Suppressor macrophage treated with lipopolysaccharide for 1 hour (primary cell): ENCODE data around the gene ERCC6L.
"Not testable (repeated sequence)": the region's sequence is repeated elsewhere in the genome, so short reads cannot be mapped to it uniquely, and the experiment has no call there.

ENCODE experiments used
- DNase-seq, 3 donors: peaks; one replicate each; pipeline ENCODE4 v3.0.0-alpha.2; 2020 to 2022

The ERCC6L gene

GRCh38 chrX:72247206-72247942, 8.5 kb upstream of the ERCC6L start:
- no peak for DNase-seq

DNA sequence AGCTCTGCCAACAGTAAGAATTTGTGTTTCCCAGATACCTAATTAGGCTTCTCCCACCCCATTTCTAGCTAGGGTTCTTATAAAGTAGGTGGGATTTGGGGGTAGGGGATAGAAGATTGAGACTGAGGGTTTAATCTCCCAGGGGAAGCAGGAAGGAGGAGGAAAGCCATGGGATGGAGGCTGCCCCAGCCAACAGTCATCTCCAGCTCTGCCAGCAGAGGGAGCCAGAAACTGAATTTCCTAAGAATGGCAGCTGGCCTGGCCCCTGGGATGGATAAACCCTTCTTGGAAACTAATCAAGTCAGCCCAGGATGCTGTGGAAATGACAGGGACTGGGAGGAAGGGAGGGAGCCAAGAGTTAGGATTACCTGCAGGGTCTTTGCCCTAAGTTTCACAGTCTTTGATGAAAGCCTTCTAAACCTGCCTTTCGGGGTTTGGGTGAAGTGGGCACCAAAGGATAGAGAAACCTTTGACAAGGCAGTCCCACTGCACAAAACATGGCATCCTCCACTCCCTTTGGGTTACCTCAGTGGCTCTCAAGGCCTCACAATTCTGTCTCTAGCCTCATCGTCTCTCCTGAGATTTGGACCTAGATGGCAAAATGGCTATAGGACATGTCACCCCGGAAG, 6.7 kb upstream of the ERCC6L start:
- DNase-seq = peak; percentile 51 to 54 (median 51)

- DNase-seq = no peak
These were observed 4.6 kb upstream of the ERCC6L start for GRCh38 chrX:72243472-72243871.

GRCh38 chrX:72240976-72241375, 2.1 kb upstream of the ERCC6L start:
- no peak for DNase-seq

DNA sequence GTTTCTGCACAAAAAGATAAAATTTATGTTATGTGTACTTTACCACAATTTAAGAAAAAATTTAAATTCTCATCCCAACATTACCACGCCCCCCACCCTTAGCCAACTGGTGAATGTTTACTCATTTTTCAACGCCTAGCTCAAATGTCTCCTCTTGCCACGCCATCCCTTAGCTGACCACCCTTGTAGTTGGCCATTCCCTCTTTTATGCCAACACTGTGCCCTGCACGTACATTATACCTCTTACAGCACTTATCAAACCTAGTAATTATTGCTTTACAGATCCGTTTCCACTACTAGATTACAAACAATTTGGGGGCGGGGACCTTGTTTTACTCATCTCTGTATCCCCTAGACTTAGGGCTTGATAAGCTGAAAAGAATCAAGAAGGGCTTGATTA, 644 bp downstream of the ERCC6L start:
- DNase-seq = no peak

DNA sequence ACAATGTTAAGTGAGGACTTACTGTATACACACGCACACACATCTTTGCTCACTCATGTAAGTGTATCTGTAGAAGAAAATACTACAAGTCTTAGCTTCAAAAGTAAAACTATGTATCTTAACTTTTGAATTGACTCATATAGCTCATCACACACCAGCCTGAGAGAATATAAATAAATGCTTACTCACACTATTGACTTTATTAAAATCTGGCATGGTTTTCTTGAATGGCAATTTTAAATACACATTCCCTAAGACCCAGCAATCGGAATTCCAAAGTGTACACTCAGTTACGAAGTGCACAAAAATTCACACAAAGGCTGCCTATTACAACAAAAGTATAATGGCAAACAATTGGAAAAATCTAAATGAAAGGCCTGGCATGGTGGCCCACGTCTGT, 2.0 kb downstream of the ERCC6L start:
- DNase-seq = no peak

DNA sequence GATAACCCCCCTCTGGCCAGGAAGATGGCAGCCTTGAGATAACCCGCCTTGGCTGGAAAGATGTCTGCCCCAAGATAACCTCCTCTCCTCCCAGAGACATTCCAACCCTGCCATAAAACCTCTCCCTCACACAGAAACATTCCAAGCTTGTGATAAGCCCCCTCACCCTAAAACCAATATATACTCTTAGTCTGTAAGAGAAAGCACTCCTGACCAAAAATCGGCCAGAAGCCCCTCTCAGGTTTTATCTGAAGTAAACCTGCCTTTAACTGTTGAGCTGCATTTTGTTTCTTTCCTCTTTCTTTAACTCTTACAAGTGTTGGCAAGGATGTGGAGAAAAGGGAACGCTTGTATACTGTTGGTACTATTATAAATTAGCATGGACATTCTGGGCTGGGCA, 8.5 kb downstream of the ERCC6L start:
- DNase-seq = no peak

DNA sequence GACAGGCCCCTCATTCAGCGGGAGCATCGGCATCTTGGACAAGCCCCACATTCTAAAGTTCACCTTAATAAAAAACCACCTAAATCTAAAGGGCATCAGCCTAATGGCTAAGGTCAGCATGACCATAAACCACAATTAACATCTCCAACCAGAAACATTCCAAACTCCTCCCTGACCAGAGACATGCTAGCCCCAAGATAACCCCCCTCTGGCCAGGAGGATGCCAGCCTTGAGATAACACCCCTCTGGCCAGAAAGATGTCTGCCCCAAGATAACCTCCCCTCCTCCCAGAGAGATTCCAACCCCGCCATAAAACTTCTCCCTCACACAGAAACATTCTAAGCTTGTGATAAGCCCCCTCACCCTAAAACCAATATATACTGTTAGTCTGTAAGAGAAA, 18.5 kb downstream of the ERCC6L start:
- not testable (repeated sequence) for DNase-seq

DNA sequence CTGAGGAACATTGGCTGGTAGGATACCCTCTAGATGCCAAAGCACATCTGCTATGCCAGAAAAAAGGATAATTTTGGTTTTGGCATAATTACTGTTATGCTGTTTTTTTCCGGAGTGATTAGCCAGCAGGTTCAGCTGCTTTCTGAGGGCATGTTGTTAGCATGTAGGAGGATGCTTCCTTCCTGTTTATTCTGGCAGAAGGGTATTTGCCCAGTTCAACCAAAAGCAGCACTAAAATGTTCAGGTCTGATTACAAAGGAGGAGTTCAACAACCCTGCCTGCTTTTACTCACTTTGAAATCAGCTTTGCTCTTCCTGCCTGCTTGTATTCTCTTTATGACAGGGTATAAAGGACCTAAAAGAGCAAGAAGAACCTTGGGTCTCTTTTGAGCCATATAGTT, 21.9 kb downstream of the ERCC6L start:
- DNase-seq = peak in 2 of 3 donors; percentile 1 to 7

GRCh38 chrX:72208126-72208800, 30.6 kb downstream of the ERCC6L start:
- DNase-seq = no peak

DNA sequence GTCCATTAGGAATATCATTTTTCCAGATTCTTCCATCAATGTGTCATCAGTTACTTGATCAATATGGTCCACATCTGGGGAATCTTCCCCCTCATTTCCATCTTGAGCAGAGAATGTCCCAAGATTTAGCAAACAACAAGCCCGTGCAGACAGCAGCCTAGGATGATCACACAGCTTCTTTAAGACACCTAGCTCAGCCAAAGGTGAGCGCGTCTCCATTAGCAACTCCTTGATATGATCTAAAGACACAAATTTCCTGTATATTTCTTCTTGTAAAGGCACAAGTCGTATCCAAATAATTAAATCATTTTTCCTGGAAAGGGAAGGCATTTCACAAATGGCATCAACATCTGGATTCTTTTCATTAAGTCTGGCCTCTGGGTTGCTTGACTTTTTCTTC, 31.5 kb downstream of the ERCC6L start:
- DNase-seq = no peak

DNA sequence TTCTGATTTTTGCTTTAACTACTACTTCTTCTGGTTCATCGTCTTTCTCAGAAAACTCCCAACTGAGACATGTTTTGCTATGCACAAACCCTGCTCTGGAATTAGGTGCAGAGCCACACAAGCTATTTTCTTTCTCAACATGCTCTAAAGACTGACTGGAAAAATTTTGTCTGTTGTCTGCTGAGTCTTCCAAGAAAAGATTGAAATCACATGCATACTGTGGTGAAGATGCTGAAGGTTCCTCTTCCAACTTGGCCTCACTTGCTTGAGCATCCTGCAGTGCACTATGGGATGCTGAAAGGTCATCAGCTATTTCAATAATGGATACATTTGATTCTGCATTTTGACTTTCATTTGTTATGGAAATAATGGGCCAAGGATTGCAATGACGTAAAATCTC, 33.1 kb downstream of the ERCC6L start:
- no peak for DNase-seq

DNA sequence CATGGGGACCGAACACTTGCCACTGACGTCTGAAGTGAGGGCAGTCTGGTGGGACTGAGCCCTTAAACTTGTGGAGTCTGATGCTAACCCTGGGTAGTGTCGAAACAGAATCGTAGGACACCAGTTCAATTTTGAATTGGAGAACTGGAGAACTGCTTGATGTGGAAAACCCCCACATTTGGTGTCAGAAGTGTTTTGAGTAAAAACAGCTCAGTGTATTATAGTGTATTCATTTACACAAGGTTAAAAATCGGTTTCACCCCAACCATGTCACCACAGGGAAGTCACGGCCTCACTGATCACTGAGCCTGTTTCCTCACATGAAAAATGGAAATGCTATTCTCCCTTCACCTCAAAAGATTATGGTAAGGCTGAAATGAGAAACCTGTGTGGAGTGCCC, 35.4 kb downstream of the ERCC6L start:
- DNase-seq = no peak

GRCh38 chrX:72202792-72203401, 35.9 kb downstream of the ERCC6L start:
- DNase-seq = no peak

DNA sequence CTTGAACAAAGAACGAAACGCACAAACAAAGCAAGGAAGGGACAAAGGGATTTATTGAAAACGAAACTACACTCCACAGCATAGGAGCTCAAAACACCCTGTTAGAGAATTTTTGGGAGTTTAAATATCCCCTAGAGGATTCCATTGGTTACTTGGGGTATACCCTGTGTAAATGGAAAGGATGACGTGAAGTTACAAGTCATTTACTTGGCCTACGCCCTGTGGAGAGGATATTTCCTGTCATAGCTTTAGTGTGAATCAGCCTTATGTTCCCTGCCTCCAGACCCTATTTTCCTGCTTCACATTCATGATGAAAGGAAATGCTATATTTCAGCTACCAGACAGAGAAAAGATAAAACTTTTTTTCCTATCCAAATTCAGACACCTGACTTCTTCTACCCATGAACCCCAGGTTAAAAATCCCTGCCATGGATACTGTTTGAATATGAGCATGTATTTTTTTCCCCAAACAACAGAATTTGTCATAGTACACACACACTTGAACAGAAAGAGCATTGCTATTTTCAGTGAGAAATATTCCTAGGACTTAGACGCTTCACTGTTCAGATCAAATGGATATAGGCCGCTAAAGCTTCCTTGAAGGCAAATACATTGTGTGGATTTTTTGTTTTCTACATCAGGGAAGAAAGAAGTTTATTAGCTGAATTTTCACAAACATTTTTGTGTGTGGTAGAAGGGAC, 36.8 kb downstream of the ERCC6L start:
- DNase-seq = no peak

- no peak for DNase-seq
These were observed 55.9 kb downstream of the ERCC6L start for GRCh38 chrX:72182924-72183323.

DNA sequence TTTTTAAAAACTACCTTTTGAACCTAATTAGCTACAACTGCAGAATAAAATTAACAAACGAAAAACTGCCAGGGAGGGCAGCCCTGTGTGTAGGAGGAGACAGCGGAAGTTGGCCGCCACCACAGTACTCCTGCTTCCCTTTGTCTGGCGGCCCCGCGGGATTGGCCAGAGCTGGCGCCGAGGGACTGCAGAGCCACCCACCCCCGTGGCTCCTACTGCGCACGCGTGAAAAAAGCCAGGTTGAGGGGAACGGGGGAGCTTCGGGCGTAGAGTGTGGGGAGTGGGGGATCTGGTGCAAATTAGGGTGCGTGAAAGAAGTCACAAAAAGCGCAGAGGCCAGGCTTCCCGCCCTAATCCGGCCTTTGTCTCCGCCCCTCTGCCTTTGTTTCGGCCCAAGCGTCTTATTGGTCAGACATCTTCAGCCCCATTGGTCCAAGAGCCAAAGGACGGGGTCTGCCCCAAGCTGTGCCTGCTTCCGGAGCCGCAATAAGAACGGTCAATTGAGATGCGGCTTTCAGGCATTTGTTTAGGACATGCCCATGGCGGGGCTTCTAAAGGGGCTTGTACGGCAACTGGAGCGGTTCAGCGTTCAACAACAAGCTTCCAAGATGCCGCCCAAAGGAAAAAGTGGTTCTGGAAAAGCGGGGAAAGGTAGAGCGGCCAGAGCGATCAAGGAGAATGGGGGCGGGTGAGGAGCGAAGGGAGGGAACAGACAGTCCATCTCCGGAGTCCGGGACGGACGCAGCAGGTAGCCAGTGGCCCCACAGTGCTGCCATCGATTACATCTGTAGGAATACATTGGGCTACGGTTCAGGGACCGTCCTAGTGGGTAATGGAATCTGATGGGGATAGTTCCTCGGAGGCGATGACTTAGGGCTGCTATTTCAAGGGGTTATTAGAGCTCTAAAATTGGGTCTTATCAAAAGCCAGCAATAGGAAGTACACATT, 57.4 kb downstream of the ERCC6L start, which contains the start of gene PIN4:
PIN4 (plus strand) TSS at position 580 of the 948 bp plus-strand sequence; CDS start at position 609, 29 bp downstream.
- peak; percentile 92 to 95 (median 92) for DNase-seq

DNA sequence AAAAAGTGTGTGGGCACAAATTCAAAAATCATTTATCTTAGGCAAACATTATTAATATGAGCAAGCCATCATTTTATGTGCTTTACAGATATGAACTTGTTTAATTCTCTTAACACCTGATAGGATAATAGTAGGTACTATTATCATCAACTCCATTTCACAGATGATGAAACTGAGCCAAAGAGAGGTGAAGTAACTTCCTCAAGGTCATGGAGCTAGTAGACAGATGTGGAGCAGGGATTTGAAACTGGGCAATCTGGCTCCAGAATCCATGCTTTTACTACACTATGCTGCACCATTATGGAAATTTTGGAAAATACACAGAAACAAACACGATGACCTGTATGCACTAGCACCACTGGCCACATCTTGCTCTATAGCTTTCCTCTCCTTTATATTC, 58.3 kb downstream of the ERCC6L start:
- peak in 1 of 3 donors; percentile 1 for DNase-seq

- no peak for DNase-seq
These were observed 61.8 kb downstream of the ERCC6L start for GRCh38 chrX:72176981-72177380.

GRCh38 chrX:72176289-72176688, 62.5 kb downstream of the ERCC6L start:
- not testable (repeated sequence) for DNase-seq

GRCh38 chrX:72169008-72169728, 69.7 kb downstream of the ERCC6L start:
- peak; percentile 22 to 42 (median 33) for DNase-seq
